HL-60 (cell line): ENCODE data around the gene CD320.

Experiments used
- GABPA ChIP-seq: IDR thresholded peaks from 2 replicates; pipeline ENCODE4 v1.6.1; 2012; ENCODE audit warnings: low read depth
- POLR2AphosphoS5 ChIP-seq: IDR thresholded peaks from 2 replicates; pipeline ENCODE4 v1.6.1; 2012; ENCODE audit warnings: low read depth
- SPI1 ChIP-seq: IDR thresholded peaks from 2 replicates; pipeline ENCODE4 v1.6.1; 2012; ENCODE audit warnings: low read depth, mild to moderate bottlenecking, borderline replicate concordance
- TF ChIP-seq, protein P1 (sequence below): IDR thresholded peaks from one replicate; pipeline ENCODE4 v1.5.1; 2011; ENCODE audit warnings: low read length, control low read depth, inconsistent platforms; ENCODE audit not compliant: insufficient read depth
- TF ChIP-seq, protein P2 (sequence below): IDR thresholded peaks from 2 replicates; pipeline ENCODE4 v1.6.1; 2012; ENCODE audit warnings: low read depth; ENCODE audit not compliant: insufficient replicate concordance

DNA sequence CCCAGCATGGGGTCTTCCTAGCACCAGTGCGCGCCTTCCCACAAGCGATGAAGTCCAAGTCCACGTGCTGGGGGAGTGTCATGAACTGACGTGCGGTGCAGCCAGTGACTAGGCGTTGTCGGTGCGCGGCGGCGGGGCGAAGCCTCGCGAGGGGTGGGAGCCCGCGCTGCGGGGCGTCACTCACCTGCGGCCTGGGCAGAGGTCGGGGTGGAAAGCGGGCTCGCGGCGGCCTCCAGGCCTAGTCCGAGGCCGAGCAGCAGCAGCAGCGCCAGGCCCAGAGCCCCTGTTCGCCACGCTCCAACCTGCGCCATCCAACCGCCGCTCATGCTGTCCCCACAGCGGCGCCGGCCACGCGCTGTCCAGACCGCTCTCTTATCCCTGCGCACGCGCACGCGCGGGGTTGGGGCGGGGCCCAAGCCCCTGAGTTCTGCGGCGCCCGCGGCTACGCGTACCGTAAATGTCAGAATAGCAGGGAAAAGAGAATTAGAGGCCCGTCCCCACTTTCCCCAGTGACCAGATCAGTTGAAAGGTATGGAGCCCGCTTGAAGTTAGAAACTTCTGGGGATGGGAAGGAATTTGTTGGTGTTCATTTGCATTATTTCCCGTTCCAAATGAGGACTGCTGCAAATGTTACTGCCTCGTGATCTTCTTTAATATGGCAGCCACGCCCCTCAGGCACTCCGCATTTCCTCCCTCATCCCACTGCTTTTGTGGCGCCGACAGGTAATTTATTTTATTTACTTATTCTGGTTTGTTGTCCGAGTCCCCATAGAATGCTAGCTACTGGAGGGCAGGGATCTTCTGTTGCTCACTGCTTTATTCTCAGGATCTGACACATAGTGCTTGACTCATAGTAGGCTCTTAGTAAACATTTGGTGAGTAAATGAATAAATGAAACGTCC lies at the start of gene CD320:
- TF ChIP-seq, protein P1, sequence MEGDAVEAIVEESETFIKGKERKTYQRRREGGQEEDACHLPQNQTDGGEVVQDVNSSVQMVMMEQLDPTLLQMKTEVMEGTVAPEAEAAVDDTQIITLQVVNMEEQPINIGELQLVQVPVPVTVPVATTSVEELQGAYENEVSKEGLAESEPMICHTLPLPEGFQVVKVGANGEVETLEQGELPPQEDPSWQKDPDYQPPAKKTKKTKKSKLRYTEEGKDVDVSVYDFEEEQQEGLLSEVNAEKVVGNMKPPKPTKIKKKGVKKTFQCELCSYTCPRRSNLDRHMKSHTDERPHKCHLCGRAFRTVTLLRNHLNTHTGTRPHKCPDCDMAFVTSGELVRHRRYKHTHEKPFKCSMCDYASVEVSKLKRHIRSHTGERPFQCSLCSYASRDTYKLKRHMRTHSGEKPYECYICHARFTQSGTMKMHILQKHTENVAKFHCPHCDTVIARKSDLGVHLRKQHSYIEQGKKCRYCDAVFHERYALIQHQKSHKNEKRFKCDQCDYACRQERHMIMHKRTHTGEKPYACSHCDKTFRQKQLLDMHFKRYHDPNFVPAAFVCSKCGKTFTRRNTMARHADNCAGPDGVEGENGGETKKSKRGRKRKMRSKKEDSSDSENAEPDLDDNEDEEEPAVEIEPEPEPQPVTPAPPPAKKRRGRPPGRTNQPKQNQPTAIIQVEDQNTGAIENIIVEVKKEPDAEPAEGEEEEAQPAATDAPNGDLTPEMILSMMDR: no peak
- TF ChIP-seq POLR2AphosphoS5 (peak; percentile 68), GABPA (no peak), SPI1 (no peak)
- TF ChIP-seq, protein P2, sequence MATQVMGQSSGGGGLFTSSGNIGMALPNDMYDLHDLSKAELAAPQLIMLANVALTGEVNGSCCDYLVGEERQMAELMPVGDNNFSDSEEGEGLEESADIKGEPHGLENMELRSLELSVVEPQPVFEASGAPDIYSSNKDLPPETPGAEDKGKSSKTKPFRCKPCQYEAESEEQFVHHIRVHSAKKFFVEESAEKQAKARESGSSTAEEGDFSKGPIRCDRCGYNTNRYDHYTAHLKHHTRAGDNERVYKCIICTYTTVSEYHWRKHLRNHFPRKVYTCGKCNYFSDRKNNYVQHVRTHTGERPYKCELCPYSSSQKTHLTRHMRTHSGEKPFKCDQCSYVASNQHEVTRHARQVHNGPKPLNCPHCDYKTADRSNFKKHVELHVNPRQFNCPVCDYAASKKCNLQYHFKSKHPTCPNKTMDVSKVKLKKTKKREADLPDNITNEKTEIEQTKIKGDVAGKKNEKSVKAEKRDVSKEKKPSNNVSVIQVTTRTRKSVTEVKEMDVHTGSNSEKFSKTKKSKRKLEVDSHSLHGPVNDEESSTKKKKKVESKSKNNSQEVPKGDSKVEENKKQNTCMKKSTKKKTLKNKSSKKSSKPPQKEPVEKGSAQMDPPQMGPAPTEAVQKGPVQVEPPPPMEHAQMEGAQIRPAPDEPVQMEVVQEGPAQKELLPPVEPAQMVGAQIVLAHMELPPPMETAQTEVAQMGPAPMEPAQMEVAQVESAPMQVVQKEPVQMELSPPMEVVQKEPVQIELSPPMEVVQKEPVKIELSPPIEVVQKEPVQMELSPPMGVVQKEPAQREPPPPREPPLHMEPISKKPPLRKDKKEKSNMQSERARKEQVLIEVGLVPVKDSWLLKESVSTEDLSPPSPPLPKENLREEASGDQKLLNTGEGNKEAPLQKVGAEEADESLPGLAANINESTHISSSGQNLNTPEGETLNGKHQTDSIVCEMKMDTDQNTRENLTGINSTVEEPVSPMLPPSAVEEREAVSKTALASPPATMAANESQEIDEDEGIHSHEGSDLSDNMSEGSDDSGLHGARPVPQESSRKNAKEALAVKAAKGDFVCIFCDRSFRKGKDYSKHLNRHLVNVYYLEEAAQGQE: peak; percentile 14
